Karpas-422 (cell line): ENCODE results near the gene SELE. TPM values are rescaled to one million over a fixed set of nuclear protein-coding genes. Genes with fewer than 3 reads are reported as not detected.
"Not testable (repeated sequence)": the region's sequence is repeated elsewhere in the genome, so short reads cannot be mapped to it uniquely, and the experiment has no call there.

Experiments used
- DNase-seq: peaks from one replicate; pipeline ENCODE4 v3.0.0-alpha.2; 2015
- H2AFZ ChIP-seq: fragments of 200-600 bp; sonication (generic); 2 replicates; pipeline ENCODE4 v1.6.1; 2014; ENCODE audit warnings: antibody characterized with exemption, low read length, mixed read lengths
- H3K27ac ChIP-seq: fragments of 200-600 bp; sonication (generic); 2 replicates; pipeline ENCODE4 v1.5.1; 2014; ENCODE audit warnings: mild to moderate bottlenecking, low read length, moderate library complexity
- H3K27me3 ChIP-seq: fragments of 200-600 bp; sonication (generic); 2 replicates; pipeline ENCODE4 v1.6.1; 2014; ENCODE audit warnings: low read length, mixed read lengths
- H3K36me3 ChIP-seq: fragments of 200-600 bp; sonication (generic); 2 replicates; pipeline ENCODE4 v1.6.1; 2014; ENCODE audit warnings: low read length, mixed read lengths; ENCODE audit not compliant: insufficient read depth
- H3K4me1 ChIP-seq: fragments of 200-600 bp; sonication (generic); 2 replicates; pipeline ENCODE4 v1.6.1; 2014; ENCODE audit warnings: mild to moderate bottlenecking, low read length, mixed read lengths
- H3K4me2 ChIP-seq: fragments of 200-600 bp; sonication (generic); 2 replicates; pipeline ENCODE4 v1.6.1; 2014; ENCODE audit warnings: low read length, low read depth, mild to moderate bottlenecking; ENCODE audit not compliant: poor library complexity, severe bottlenecking
- H3K4me3 ChIP-seq: fragments of 200-600 bp; sonication (generic); 2 replicates; pipeline ENCODE4 v1.5.1; 2014; ENCODE audit warnings: mild to moderate bottlenecking, antibody characterized with exemption, low read length, mixed read lengths
- H3K79me2 ChIP-seq: fragments of 200-600 bp; sonication (generic); 2 replicates; pipeline ENCODE4 v1.6.1; 2014; ENCODE audit warnings: mild to moderate bottlenecking, low read length, mixed read lengths
- H3K9ac ChIP-seq: fragments of 200-600 bp; sonication (generic); 2 replicates; pipeline ENCODE4 v1.6.0; 2014; ENCODE audit warnings: low read length
- H3K9me2 ChIP-seq: fragments of 200-600 bp; sonication (generic), shearing (Covaris generic); replicated peaks from 2 replicates; pipeline ENCODE4 v1.6.0; 2014; ENCODE audit warnings: mild to moderate bottlenecking, low read length, moderate library complexity; ENCODE audit not compliant: insufficient read depth
- H3K9me3 ChIP-seq: fragments of 300-700, 200-600 bp; sonication (generic); 2 replicates; pipeline ENCODE4 v1.6.1; 2014; ENCODE audit warnings: low read length, mixed read lengths
- H4K20me1 ChIP-seq: fragments of 200-600 bp; sonication (generic); 2 replicates; pipeline ENCODE4 v1.6.1; 2014; ENCODE audit warnings: mild to moderate bottlenecking, antibody characterized with exemption, low read length, low read depth; ENCODE audit not compliant: insufficient read depth
- total RNA-seq: library from RNA; depleted of rRNA; stranded (reverse); fragments of >200 nt; shearing (Covaris generic); gene quantifications from 2 replicates; pipeline ENCODE4 v1.2.3, GENCODE V29; 2014; ENCODE audit warnings: low replicate concordance

Gene SELE
- total RNA-seq, 1 experiment from 2014 or later, result not detected

- Histone ChIP-seq H3K36me3 (no peaks in the 10 kb centered on the region), H3K27me3 (no peaks in the 10 kb centered on the region), H3K4me3 (no peak overlapping the region), H4K20me1 (no peaks in the 10 kb centered on the region), H3K9me2 (no peaks in the 10 kb centered on the region), H3K4me2 (no peak overlapping the region), H3K27ac (no peak overlapping the region), H3K4me1 (no peaks in the 10 kb centered on the region), H3K9ac (no peak overlapping the region), H2AFZ (no peak overlapping the region), H3K9me3 (no peaks in the 10 kb centered on the region), H3K79me2 (no peaks in the 10 kb centered on the region)
- DNase-seq, result no peak
Measured at GRCh38 chr1:169683661-169684060, 50.2 kb downstream of the SELE start.

DNA sequence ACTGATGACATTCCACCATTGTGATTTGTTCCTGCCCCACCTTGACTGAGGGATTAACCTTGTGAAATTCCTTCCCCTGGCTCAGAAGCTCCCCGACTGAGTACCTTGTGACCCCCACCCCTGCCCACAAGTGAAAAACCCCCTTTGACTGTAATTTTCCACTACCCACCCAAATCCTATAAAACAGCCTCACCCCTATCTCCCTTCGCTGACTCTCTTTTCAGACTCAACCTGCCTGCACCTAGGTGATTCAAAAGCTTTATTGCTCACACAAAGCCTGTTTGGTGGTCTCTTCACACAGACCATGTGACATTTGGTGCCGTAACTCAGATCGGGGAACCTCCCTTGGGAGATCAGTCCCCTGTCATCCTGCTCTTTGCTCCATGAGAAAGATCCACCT lies 50.7 kb downstream of the SELE start:
- not testable (repeated sequence) for H3K9ac ChIP-seq

GRCh38 chr1:169682071-169682470 lies 51.8 kb downstream of the SELE start:
- H3K27ac ChIP-seq, result no peak overlapping the region
- H3K9ac ChIP-seq, result no peak overlapping the region
- no peaks in the 10 kb centered on the region for H3K79me2 ChIP-seq
- no peaks in the 10 kb centered on the region for H3K9me2 ChIP-seq
- H3K36me3 ChIP-seq, result no peaks in the 10 kb centered on the region
- H3K4me1 ChIP-seq, result no peaks in the 10 kb centered on the region
- no peaks in the 10 kb centered on the region for H3K27me3 ChIP-seq
- H3K4me3 ChIP-seq, result no peak overlapping the region
- no peak overlapping the region for H2AFZ ChIP-seq
- no peaks in the 10 kb centered on the region for H3K9me3 ChIP-seq
- no peak overlapping the region for H3K4me2 ChIP-seq
- no peak for DNase-seq
- H4K20me1 ChIP-seq, result no peaks in the 10 kb centered on the region

More for the DNA sequence above, 50.7 kb downstream of the SELE start:
- H3K9me2 ChIP-seq, H3K4me1 ChIP-seq, H3K27ac ChIP-seq, H3K9me3 ChIP-seq, H3K4me2 ChIP-seq, H3K27me3 ChIP-seq, H3K79me2 ChIP-seq, H4K20me1 ChIP-seq, H3K4me3 ChIP-seq, DNase-seq, H3K36me3 ChIP-seq, H2AFZ ChIP-seq: not testable (repeated sequence)

DNA sequence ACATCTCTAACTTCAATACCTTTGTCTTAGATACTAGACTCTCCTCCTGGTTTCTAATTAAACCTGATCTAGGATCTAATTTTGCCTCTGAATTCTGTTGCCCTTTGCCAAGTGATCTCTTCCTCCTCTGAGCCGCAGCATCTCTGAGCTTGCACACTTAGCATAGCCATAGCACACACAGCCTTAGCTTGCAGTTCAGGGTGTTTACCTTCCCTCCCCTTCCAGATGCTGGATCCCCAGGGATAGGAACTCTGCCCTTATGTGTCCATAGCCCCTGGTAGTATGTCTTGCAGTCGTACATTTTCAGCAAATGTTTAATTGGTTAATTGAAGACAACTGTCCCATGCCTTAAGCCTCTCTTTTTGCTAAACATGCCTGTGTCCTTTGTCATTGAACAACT lies 52.7 kb downstream of the SELE start:
- Histone ChIP-seq H3K4me1 (no peaks in the 10 kb centered on the region), H3K27ac (no peak overlapping the region), H3K27me3 (no peaks in the 10 kb centered on the region), H3K36me3 (no peaks in the 10 kb centered on the region), H4K20me1 (no peaks in the 10 kb centered on the region), H3K9me2 (no peaks in the 10 kb centered on the region), H3K9ac (no peak overlapping the region), H2AFZ (no peak overlapping the region), H3K4me3 (no peak overlapping the region), H3K4me2 (no peak overlapping the region), H3K79me2 (no peaks in the 10 kb centered on the region), H3K9me3 (no peaks in the 10 kb centered on the region)
- no peak for DNase-seq

GRCh38 chr1:169680377-169681019 lies 53.4 kb downstream of the SELE start:
- H3K27me3 ChIP-seq, result no peaks in the 10 kb centered on the region
- H3K9me3 ChIP-seq, result no peaks in the 10 kb centered on the region
- no peaks in the 10 kb centered on the region for H3K9me2 ChIP-seq
- no peaks in the 10 kb centered on the region for H3K79me2 ChIP-seq
- H3K4me3 ChIP-seq, result no peak overlapping the region
- no peak overlapping the region for H2AFZ ChIP-seq
- no peak overlapping the region for H3K4me2 ChIP-seq
- no peak overlapping the region for H3K27ac ChIP-seq
- H3K4me1 ChIP-seq, result no peaks in the 10 kb centered on the region
- H3K9ac ChIP-seq, result no peak overlapping the region
- DNase-seq, result no peak
- H3K36me3 ChIP-seq, result no peaks in the 10 kb centered on the region
- no peaks in the 10 kb centered on the region for H4K20me1 ChIP-seq

DNA sequence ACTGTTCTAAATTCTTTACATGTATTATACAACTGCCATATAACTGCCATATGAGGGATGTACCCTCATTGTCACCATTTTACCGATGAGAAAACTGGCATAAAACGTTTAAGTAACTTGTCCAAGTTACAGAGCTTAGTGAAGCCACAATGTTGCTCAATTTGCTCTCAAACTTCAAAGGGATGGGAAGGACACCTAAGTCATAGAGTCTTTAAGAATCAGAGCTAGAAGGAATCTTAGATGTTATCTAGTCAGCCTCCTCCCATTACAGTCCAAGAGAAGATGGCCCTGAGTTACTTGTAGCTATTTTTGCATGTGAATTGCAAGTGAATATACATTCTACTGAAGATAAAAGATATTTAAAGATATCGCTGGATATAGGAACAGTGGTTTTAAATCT lies 54.2 kb downstream of the SELE start:
- H3K79me2 ChIP-seq, result no peaks in the 10 kb centered on the region
- H3K4me1 ChIP-seq, result no peaks in the 10 kb centered on the region
- H3K4me2 ChIP-seq, result no peak overlapping the region
- H4K20me1 ChIP-seq, result no peaks in the 10 kb centered on the region
- no peaks in the 10 kb centered on the region for H3K9me3 ChIP-seq
- no peak overlapping the region for H2AFZ ChIP-seq
- no peak for DNase-seq
- H3K9me2 ChIP-seq, result no peaks in the 10 kb centered on the region
- H3K9ac ChIP-seq, result no peak overlapping the region
- H3K27ac ChIP-seq, result no peak overlapping the region
- H3K27me3 ChIP-seq, result no peaks in the 10 kb centered on the region
- no peak overlapping the region for H3K4me3 ChIP-seq
- no peaks in the 10 kb centered on the region for H3K36me3 ChIP-seq

DNA sequence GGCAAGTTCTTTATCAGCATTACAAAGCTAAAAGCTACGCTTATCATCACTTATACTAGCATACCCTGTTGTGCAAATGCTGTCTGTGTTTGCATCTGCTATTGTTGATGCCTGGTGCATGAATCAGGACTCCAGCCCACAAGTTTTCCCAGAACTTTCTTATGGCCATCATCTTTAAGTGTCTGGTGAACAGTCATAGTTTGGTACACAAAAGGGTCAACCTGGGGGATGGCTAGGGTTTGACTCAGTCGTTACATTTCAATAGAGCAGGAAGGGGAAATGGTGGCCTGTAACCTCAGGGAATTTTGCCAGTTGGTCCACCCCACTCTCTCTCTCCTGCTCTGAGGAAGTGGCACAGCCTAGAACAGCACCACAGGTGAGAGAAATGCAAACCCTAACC lies 57.9 kb downstream of the SELE start:
- Histone ChIP-seq H3K4me2 (no peak overlapping the region), H2AFZ (no peak overlapping the region)

More for the DNA sequence above, 57.9 kb downstream of the SELE start:
- Histone ChIP-seq H3K79me2 (no peaks in the 10 kb centered on the region), H3K36me3 (no peaks in the 10 kb centered on the region), H3K27ac (no peak overlapping the region), H3K9me2 (no peaks in the 10 kb centered on the region), H4K20me1 (no peaks in the 10 kb centered on the region), H3K27me3 (no peaks in the 10 kb centered on the region), H3K9ac (no peak overlapping the region), H3K4me1 (no peaks in the 10 kb centered on the region), H3K9me3 (no peaks in the 10 kb centered on the region), H3K4me3 (no peak overlapping the region)
- no peak for DNase-seq
